Liver (tissue), 9 donors: Measurements from ENCODE around the gene SERPINB4. TPM values are rescaled to one million over a fixed set of nuclear protein-coding genes. Genes with fewer than 3 reads are reported as not detected.
"Not testable (repeated sequence)": the region's sequence is repeated elsewhere in the genome, so short reads cannot be mapped to it uniquely, and the experiment has no call there.

ENCODE experiments used
- DNase-seq: peaks from one replicate; pipeline ENCODE4 v3.0.0-alpha.2; 2017; ENCODE audit warnings: low spot score
- H3K27ac ChIP-seq, 2 donors: one replicate each; pipeline ENCODE4 v1.7.0; 2013; ENCODE audit warnings: inconsistent platforms in 2 of 2, low read length in 2 of 2, control low read depth in 1 of 2, low read depth in 1 of 2, mild to moderate bottlenecking in 1 of 2
- H3K27me3 ChIP-seq, 4 donors: one replicate each; pipeline versions ENCODE4 v1.6.1 to v1.7.0; 2013; ENCODE audit warnings: low read length in 3 of 4, inconsistent platforms in 1 of 4, mild to moderate bottlenecking in 1 of 4, moderate library complexity in 1 of 4; ENCODE audit not compliant: control insufficient read depth in 4 of 4, insufficient read depth in 4 of 4
- H3K36me3 ChIP-seq, 4 donors: one replicate each; pipeline versions ENCODE4 v1.6.1 to v1.7.0; 2013; ENCODE audit warnings: low read length in 3 of 4, mild to moderate bottlenecking in 3 of 4, low read depth in 1 of 4, moderate library complexity in 1 of 4; ENCODE audit not compliant: control insufficient read depth in 4 of 4, insufficient read depth in 3 of 4
- H3K4me1 ChIP-seq, 4 donors: one replicate each; pipeline versions ENCODE4 v1.6.1 to v1.7.0; 2013; ENCODE audit warnings: low read length in 3 of 4, mild to moderate bottlenecking in 3 of 4, moderate library complexity in 1 of 4; ENCODE audit not compliant: control insufficient read depth in 4 of 4, insufficient read depth in 4 of 4
- H3K4me3 ChIP-seq, 3 donors: one replicate each; pipeline versions ENCODE4 v1.6.1 to v1.7.0; 2013; ENCODE audit warnings: low read length in 3 of 3, control low read depth in 1 of 3, low read depth in 1 of 3, mild to moderate bottlenecking in 1 of 3
- H3K9ac ChIP-seq, 2 donors: one replicate each; pipeline ENCODE4 v1.7.0; 2013; ENCODE audit warnings: low read length in 2 of 2, mild to moderate bottlenecking in 2 of 2, moderate library complexity in 2 of 2, control low read depth in 1 of 2, low read depth in 1 of 2
- H3K9me3 ChIP-seq, 4 donors: one replicate each; pipeline versions ENCODE4 v1.6.1 to v1.7.0; 2013; ENCODE audit warnings: low read length in 3 of 4; ENCODE audit not compliant: control insufficient read depth in 4 of 4
- EGR1 ChIP-seq, 2 donors: IDR thresholded peaks; 2 replicates each; pipeline ENCODE4 v1.6.1; 2016 to 2018; ENCODE audit warnings: antibody characterized with exemption in 2 of 2, low read depth in 2 of 2
- FOXA1 ChIP-seq: IDR thresholded peaks from 2 replicates; pipeline ENCODE4 v1.6.1; 2016; ENCODE audit warnings: antibody characterized with exemption
- HNF4G ChIP-seq: IDR thresholded peaks from 2 replicates; pipeline ENCODE4 v1.6.1; 2016; ENCODE audit warnings: antibody characterized with exemption
- JUND ChIP-seq, 2 donors: IDR thresholded peaks; 2 replicates each; pipeline ENCODE4 v1.6.1; 2016; ENCODE audit warnings: antibody characterized with exemption in 2 of 2
- RAD21 ChIP-seq, 2 donors: IDR thresholded peaks; 2 replicates each; pipeline ENCODE4 v1.6.1; 2016; ENCODE audit warnings: antibody characterized with exemption in 2 of 2, mild to moderate bottlenecking in 2 of 2
- SP1 ChIP-seq: IDR thresholded peaks from 2 replicates; pipeline ENCODE4 v1.6.1; 2018; ENCODE audit warnings: antibody characterized with exemption, mild to moderate bottlenecking
- TAF1 ChIP-seq: conservative IDR thresholded peaks from 2 replicates; pipeline ENCODE4 v1.6.1; 2016; ENCODE audit warnings: antibody characterized with exemption, mild to moderate bottlenecking
- YY1 ChIP-seq: IDR thresholded peaks from 2 replicates; pipeline ENCODE4 v1.6.1; 2016; ENCODE audit warnings: antibody characterized with exemption, mild to moderate bottlenecking
- WGBS: extraction: QIAGEN DNeasy Blood & Tissue Kit; methylation state at CpG from one replicate; pipeline ENCODE4 v1.1.7; 2013; 5-methylcytosine and 5-hydroxymethylcytosine counted together
- polyA plus RNA-seq, 2 donors: library from polyadenylated mRNA; stranded (reverse) in 1 of 2; unstranded in 1 of 2; fragments of 200-250 nt in 1 of 2; fragments of >200 nt in 1 of 2; fragmentation: Nextera tagmentation in 1 of 2; extraction: Ambion mirVana in 1 of 2; gene quantifications; one replicate each; pipeline versions ENCODE4 v1.2.1 to v1.2.3, GENCODE V29; 2013 to 2015
- total RNA-seq, 2 donors: library from RNA; depleted of rRNA; stranded (reverse); fragments of >200 nt; gene quantifications; one replicate each; pipeline ENCODE4 v1.2.3, GENCODE V29; 2014
- TF ChIP-seq, protein P1 (sequence below): fragments of 150-350 bp; IDR thresholded peaks from 2 replicates; pipeline ENCODE4 v1.5.1; 2017; ENCODE audit warnings: improper control_type of control experiment, low read depth, low read length; ENCODE audit not compliant: missing input control
- TF ChIP-seq, protein P2 (sequence below): IDR thresholded peaks from 2 replicates; pipeline ENCODE4 v1.6.1; 2016; ENCODE audit warnings: antibody characterized with exemption
- donor health status: healthy.
- donor health status: healthy.
- donor health status: healthy.
- donor health status: healthy.
- donor health status: healthy.

SERPINB4 gene
- total and polyA plus RNA-seq, 4 donors = not detected

DNA sequence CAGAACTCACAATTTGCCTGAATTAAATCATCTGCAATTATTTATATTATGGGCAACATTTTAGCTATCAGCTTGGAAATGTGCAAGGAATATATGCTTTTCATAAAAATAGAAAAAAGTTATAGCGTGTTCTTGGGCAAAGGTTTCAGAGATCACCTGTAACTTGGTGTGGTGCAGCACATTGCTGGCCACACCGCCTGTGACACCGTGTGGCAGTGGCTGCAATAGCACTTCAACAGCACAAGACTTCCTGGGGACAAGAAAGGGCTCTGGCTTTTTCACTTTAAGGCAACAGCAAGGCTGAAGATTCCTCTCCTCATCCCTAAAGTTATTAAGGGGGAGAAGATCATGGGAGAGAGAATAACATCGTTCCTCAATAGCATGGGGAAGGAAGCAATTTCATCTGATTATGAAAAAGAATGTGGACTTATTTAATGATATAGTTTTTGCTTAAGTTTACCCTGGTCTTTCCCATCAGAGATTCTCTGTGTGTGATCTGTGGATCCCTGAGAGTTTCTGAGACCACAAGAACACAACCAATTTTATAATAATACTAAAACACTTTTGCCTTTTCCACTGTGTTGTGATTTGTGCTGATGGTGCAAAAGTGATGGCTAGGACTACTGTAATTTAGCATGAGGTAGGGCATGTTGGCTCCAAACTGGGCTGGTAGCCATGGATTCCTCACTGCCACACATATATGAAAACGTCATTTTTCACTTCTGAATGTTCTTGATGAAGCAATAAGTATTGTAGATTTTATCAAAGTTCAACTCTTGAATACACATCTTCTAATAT is 32.7 kb upstream of the SERPINB4 start:
- H3K9ac ChIP-seq = no peak overlapping the region
- no peaks in the 10 kb centered on the region for H3K36me3 ChIP-seq
- H3K4me3 ChIP-seq = no peak overlapping the region
- H3K9me3 ChIP-seq = no peaks in the 10 kb centered on the region
- H3K27me3 ChIP-seq = no peaks in the 10 kb centered on the region
- 19% methylated on average over 5 of the region's 5 CpGs for WGBS
- TF ChIP-seq TAF1 (no peak), EGR1 (IDR thresholded peaks at IDR 0.05; ENCODE audit: low read depth in 2 of 2) (no peak), JUND (IDR thresholded peaks at IDR 0.05) (no peak), HNF4G (no peak), RAD21 (IDR thresholded peaks at IDR 0.05) (peak; percentile 72 to 81)
- TF ChIP-seq, protein P1, sequence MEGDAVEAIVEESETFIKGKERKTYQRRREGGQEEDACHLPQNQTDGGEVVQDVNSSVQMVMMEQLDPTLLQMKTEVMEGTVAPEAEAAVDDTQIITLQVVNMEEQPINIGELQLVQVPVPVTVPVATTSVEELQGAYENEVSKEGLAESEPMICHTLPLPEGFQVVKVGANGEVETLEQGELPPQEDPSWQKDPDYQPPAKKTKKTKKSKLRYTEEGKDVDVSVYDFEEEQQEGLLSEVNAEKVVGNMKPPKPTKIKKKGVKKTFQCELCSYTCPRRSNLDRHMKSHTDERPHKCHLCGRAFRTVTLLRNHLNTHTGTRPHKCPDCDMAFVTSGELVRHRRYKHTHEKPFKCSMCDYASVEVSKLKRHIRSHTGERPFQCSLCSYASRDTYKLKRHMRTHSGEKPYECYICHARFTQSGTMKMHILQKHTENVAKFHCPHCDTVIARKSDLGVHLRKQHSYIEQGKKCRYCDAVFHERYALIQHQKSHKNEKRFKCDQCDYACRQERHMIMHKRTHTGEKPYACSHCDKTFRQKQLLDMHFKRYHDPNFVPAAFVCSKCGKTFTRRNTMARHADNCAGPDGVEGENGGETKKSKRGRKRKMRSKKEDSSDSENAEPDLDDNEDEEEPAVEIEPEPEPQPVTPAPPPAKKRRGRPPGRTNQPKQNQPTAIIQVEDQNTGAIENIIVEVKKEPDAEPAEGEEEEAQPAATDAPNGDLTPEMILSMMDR = peak; percentile 64
- TF ChIP-seq, protein P2, sequence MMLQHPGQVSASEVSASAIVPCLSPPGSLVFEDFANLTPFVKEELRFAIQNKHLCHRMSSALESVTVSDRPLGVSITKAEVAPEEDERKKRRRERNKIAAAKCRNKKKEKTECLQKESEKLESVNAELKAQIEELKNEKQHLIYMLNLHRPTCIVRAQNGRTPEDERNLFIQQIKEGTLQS = no peak
- H3K4me1 ChIP-seq = peaks cover 0 to 10% (median 2%) of the 10 kb centered on the region in 4 donors
- H3K27ac ChIP-seq = no peak overlapping the region
- DNase-seq = no peak

DNA sequence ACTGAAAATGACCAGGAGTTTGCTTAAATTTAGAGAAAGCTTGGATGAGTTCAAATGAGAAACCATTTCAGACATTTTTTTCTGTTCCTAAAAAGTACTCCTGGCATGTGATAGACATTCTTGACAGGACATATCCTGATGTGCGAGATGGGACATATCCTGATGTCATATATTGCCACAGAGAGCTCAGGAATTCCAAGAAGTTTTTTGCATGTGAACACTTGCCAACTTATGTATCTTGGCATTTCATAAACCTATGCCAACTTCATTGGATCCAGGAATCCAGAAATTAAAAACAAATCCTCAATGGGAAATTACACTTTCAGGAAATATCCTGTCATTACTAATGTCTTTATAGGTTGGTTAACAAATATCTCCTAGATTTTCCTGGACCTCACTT is 20.5 kb upstream of the SERPINB4 start:
- TF ChIP-seq SP1 = no peak
- no peak for TF ChIP-seq HNF4G
- no peak for TF ChIP-seq YY1
- no peak for TF ChIP-seq FOXA1
- no peak for TF ChIP-seq RAD21 (IDR thresholded peaks at IDR 0.05)
- TF ChIP-seq, protein P2 = no peak
- no peaks in the 10 kb centered on the region for H3K4me1 ChIP-seq
- no peak overlapping the region for H3K4me3 ChIP-seq
- no peaks in the 10 kb centered on the region for H3K27me3 ChIP-seq
- no peak for DNase-seq
- 88% methylated on average over 1 of the region's 1 CpG for WGBS
- H3K9me3 ChIP-seq = peaks cover 0 to 3% (median 0%) of the 10 kb centered on the region in 4 donors
- no peak overlapping the region for H3K9ac ChIP-seq
- H3K27ac ChIP-seq = no peak overlapping the region
- no peaks in the 10 kb centered on the region for H3K36me3 ChIP-seq

DNA sequence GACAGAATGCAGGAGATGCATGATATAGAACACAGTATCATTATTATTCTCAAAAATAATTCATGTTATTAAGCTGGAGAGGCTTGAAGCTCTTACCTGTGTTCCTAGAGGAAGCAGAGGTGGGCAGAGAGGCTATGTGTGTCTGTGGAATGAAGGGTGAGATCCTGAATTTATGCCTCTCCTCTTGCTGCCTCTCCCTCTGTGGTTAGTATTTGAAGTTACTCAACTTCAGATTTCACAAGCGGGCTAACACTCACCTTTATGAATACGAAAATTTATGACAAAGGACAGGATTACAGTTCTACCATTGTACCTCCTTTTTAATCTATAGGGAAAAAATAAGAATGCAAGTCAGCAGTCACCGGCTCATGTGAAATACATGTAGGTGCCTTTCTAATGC is 17.7 kb upstream of the SERPINB4 start, which contains the start of gene SERPINB3:
Gene SERPINB3, minus strand, starts transcription at position 144 of the 400 bp plus-strand sequence. CDS start 677 bp downstream, outside the sequence.
- not testable (repeated sequence) for H3K36me3 ChIP-seq, H3K9me3 ChIP-seq, DNase-seq, H3K4me3 ChIP-seq, H3K9ac ChIP-seq, H3K4me1 ChIP-seq, H3K27me3 ChIP-seq, H3K27ac ChIP-seq
- 62% methylated on average over 2 of the region's 3 CpGs for WGBS

DNA sequence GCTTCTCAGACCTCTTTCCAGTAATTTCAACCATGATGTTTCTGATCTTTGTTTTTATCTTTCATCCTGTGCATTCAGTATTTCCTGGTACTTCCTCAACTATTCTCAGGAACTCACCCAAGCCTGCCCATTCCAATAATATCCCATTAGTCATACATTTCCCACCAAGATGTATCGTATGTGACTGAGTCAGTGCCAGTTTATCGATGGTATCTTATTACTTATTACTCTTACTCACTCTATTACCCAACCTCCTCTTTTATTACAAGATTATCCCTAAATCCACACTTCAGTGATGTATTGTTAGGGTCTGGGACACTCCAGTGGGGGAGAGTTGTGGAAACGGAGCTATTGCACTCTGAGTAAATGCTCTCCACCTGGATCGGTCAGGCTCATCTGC is 14.9 kb upstream of the SERPINB4 start:
- H3K36me3 ChIP-seq, DNase-seq, H3K4me1 ChIP-seq, H3K27ac ChIP-seq, H3K9ac ChIP-seq, H3K4me3 ChIP-seq, H3K27me3 ChIP-seq, H3K9me3 ChIP-seq: not testable (repeated sequence)
- 89% methylated on average over 4 of the region's 4 CpGs for WGBS

DNA sequence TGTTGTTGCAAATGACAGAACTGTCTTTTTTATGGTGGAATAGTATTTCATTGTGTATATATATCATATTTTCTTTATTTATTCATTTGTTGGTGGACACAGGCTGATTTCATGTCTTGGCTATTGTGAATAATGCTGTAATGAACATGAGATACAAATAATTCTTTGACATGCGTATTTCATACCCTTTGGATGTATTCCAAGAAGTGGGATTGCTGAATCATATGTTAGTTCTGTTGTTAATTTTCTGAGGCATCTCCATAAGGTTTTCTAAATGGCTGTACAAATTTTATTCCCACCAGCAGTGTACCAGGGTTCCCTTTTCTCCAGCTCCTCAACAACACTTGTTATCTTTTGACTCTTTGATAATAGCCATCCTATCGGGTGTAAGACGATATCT is 6.2 kb upstream of the SERPINB4 start:
- not testable (repeated sequence) for H3K9me3 ChIP-seq, DNase-seq, H3K9ac ChIP-seq, H3K36me3 ChIP-seq, H3K4me1 ChIP-seq, H3K27ac ChIP-seq, H3K27me3 ChIP-seq, H3K4me3 ChIP-seq
- 83% methylated on average over 3 of the region's 3 CpGs for WGBS
